ENCODE measurements around the gene YEATS4. TPM values are rescaled to one million over a fixed set of nuclear protein-coding genes. Genes with fewer than 3 reads are reported as not detected.
"Not testable (repeated sequence)": the region's sequence is repeated elsewhere in the genome, so short reads cannot be mapped to it uniquely, and the experiment has no call there.

The YEATS4 gene
- 77.3 and 173 TPM in 2 replicates for total RNA-seq (2014; rRNA removed; shearing (Covaris generic))

GRCh38 chr12:69359531-69360347 lies at the start of gene YEATS4:
TSS of gene YEATS4 (plus strand) at chr12:69359743. CDS start at chr12:69359973, 230 bp downstream.
- DNase-seq (ENCODE audit: low read depth): peak; percentile 96

- DNase-seq (ENCODE audit: low read depth): no peak
These were observed 46.3 kb upstream of the YEATS4 start for GRCh38 chr12:69313209-69313608.

- DNase-seq (ENCODE audit: low read depth): not testable (repeated sequence)
These were observed 42.8 kb upstream of the YEATS4 start for GRCh38 chr12:69316784-69317183.

- not testable (repeated sequence) for DNase-seq (ENCODE audit: low read depth)
These were observed 42.3 kb upstream of the YEATS4 start for GRCh38 chr12:69317233-69317632.

- DNase-seq (ENCODE audit: low read depth): no peak
These were observed 41.3 kb upstream of the YEATS4 start for GRCh38 chr12:69318225-69318624.

GRCh38 chr12:69321351-69321750 lies 38.2 kb upstream of the YEATS4 start:
- DNase-seq (ENCODE audit: low read depth): no peak

- no peak for DNase-seq (ENCODE audit: low read depth)
These were observed 34.6 kb upstream of the YEATS4 start for GRCh38 chr12:69324797-69325466.

- DNase-seq (ENCODE audit: low read depth): no peak
These were observed 31.1 kb upstream of the YEATS4 start for GRCh38 chr12:69328426-69328825.

GRCh38 chr12:69329669-69330428 lies 29.7 kb upstream of the YEATS4 start:
- no peak for DNase-seq (ENCODE audit: low read depth)

- DNase-seq (ENCODE audit: low read depth): peak; percentile 13
These were observed 28.8 kb upstream of the YEATS4 start for GRCh38 chr12:69330475-69331473.

GRCh38 chr12:69331519-69331908 lies 28.0 kb upstream of the YEATS4 start:
- no peak for DNase-seq (ENCODE audit: low read depth)

- no peak for DNase-seq (ENCODE audit: low read depth)
These were observed 27.4 kb upstream of the YEATS4 start for GRCh38 chr12:69331909-69332684.

- DNase-seq (ENCODE audit: low read depth): no peak
These were observed 26.7 kb upstream of the YEATS4 start for GRCh38 chr12:69332815-69333358.

- no peak for DNase-seq (ENCODE audit: low read depth)
These were observed 25.4 kb upstream of the YEATS4 start for GRCh38 chr12:69334158-69334557.

- DNase-seq (ENCODE audit: low read depth): no peak
These were observed 22.0 kb upstream of the YEATS4 start for GRCh38 chr12:69337311-69338090.

- no peak for DNase-seq (ENCODE audit: low read depth)
These were observed 21.3 kb upstream of the YEATS4 start for GRCh38 chr12:69338120-69338859.

- DNase-seq (ENCODE audit: low read depth): no peak
These were observed 20.6 kb upstream of the YEATS4 start for GRCh38 chr12:69338936-69339335.

GRCh38 chr12:69339999-69340398 lies 19.5 kb upstream of the YEATS4 start:
- no peak for DNase-seq (ENCODE audit: low read depth)
